Measurements from ENCODE around the gene KCNK18.

- TF ChIP-seq POLR2A (IDR thresholded peaks at IDR 0.05; ENCODE audit: low read length), result no peak
- TF ChIP-seq CTCF (IDR thresholded peaks at IDR 0.05), result no peak
- TF ChIP-seq HDAC2 (IDR thresholded peaks at IDR 0.05), result no peak
- TF ChIP-seq CEBPB (IDR thresholded peaks at IDR 0.05), result no peak
- no peak for TF ChIP-seq NPAS2 (CRISPR knock-in tag; IDR thresholded peaks at IDR 0.05; ENCODE audit: borderline replicate concordance)
- no peak for TF ChIP-seq POLR2AphosphoS2 (conservative IDR thresholded peaks at IDR 0.05; ENCODE audit: low read length)
- no peak for TF ChIP-seq CHD2 (IDR thresholded peaks at IDR 0.05; ENCODE audit: low read length, partially characterized antibody)
- TF ChIP-seq, protein P1, sequence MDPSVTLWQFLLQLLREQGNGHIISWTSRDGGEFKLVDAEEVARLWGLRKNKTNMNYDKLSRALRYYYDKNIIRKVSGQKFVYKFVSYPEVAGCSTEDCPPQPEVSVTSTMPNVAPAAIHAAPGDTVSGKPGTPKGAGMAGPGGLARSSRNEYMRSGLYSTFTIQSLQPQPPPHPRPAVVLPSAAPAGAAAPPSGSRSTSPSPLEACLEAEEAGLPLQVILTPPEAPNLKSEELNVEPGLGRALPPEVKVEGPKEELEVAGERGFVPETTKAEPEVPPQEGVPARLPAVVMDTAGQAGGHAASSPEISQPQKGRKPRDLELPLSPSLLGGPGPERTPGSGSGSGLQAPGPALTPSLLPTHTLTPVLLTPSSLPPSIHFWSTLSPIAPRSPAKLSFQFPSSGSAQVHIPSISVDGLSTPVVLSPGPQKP (IDR thresholded peaks at IDR 0.05; ENCODE audit: low read depth, low read length), result no peak
These were observed 34.9 kb upstream of the KCNK18 start for GRCh38 chr10:117162093-117163060.

Measured in A549 (cell line).